HEK293 (cell line): Measurements from ENCODE around the gene LIME1.

Experiments used
- CTCF ChIA-PET: fragments of 350-600 bp; formaldehyde crosslinking; extraction: SDS; loops from one replicate; lab custom pipeline; 2021; ENCODE audit warnings: antibody characterized with exemption; lab: Yijun Ruan, JAX
- POLR2A ChIA-PET: fragments of 300-600 bp; formaldehyde crosslinking; extraction: SDS; loops from one replicate; lab custom pipeline; 2020; ENCODE audit warnings: antibody characterized with exemption, inconsistent platforms; lab: Yijun Ruan, JAX
- H3K27ac ChIP-seq: fragments of 200-500 bp; sonication (Bioruptor generic); 2 replicates; pipeline ENCODE4 v1.5.1; 2014; ENCODE audit warnings: low read depth, low read length, control low read depth, inconsistent platforms; ENCODE audit errors: extremely low read depth
- H3K36me3 ChIP-seq, 2 experiments: fragments of 200-500 bp in 1 of 2; sonication (Bioruptor generic) in 1 of 2; 1 replicate in 1 of 2; 2 replicates in 1 of 2; pipeline ENCODE4 v1.5.1; 2014 to 2017; ENCODE audit warnings: inconsistent platforms in 2 of 2, low read length in 2 of 2; ENCODE audit not compliant: control insufficient read depth in 2 of 2, insufficient read depth in 1 of 2
- H3K4me1 ChIP-seq: fragments of 200-500 bp; sonication (Bioruptor generic); 2 replicates; pipeline ENCODE4 v1.5.1; 2014; ENCODE audit warnings: mild to moderate bottlenecking, low read length, inconsistent platforms; ENCODE audit not compliant: control insufficient read depth, insufficient read depth
- H3K4me3 ChIP-seq: 2 replicates; pipeline ENCODE4 v1.5.1; 2011; ENCODE audit warnings: low read depth, mild to moderate bottlenecking, control low read depth, low read length, moderate library complexity
- H3K9me3 ChIP-seq: fragments of 200-500 bp; sonication (Bioruptor generic); 2 replicates; pipeline ENCODE4 v1.5.1; 2014; ENCODE audit warnings: low read depth, low read length, inconsistent platforms; ENCODE audit not compliant: control insufficient read depth, insufficient read depth
- GLIS2 ChIP-seq: fragments of 450-650 bp; formaldehyde crosslinking; IDR thresholded peaks from 2 replicates; pipeline ENCODE4 v1.5.1; 2016; ENCODE audit warnings: missing biosample characterization, missing genetic modification characterization
- SP3 ChIP-seq: fragments of 450-650 bp; formaldehyde crosslinking; IDR thresholded peaks from 2 replicates; pipeline ENCODE4 v1.5.1; 2016; ENCODE audit warnings: missing biosample characterization, missing genetic modification characterization
- ZBTB8A ChIP-seq: fragments of 450-650 bp; formaldehyde crosslinking; IDR thresholded peaks from 2 replicates; pipeline ENCODE4 v1.5.1; 2016; ENCODE audit warnings: missing biosample characterization, missing genetic modification characterization
- ZNF510 ChIP-seq: fragments of 450-650 bp; formaldehyde crosslinking; IDR thresholded peaks from 2 replicates; pipeline ENCODE4 v1.5.1; 2018; ENCODE audit warnings: mild to moderate bottlenecking, missing genetic modification characterization, missing biosample characterization; ENCODE audit not compliant: insufficient replicate concordance
- ZNF600 ChIP-seq: fragments of 450-650 bp; formaldehyde crosslinking; IDR thresholded peaks from 2 replicates; pipeline ENCODE4 v1.5.1; 2016; ENCODE audit warnings: missing biosample characterization, missing genetic modification characterization
- ZNF621 ChIP-seq: fragments of 450-650 bp; formaldehyde crosslinking; IDR thresholded peaks from 2 replicates; pipeline ENCODE4 v1.5.1; 2017; ENCODE audit warnings: missing biosample characterization, missing genetic modification characterization
- ZNF670 ChIP-seq: fragments of 450-650 bp; formaldehyde crosslinking; IDR thresholded peaks from 2 replicates; pipeline ENCODE4 v1.5.1; 2016; ENCODE audit warnings: missing biosample characterization, missing genetic modification characterization, low read depth
- ZNF707 ChIP-seq: fragments of 450-650 bp; formaldehyde crosslinking; IDR thresholded peaks from 2 replicates; pipeline ENCODE4 v1.5.1; 2016; ENCODE audit warnings: missing biosample characterization, missing genetic modification characterization
- ZXDB ChIP-seq: fragments of 450-650 bp; formaldehyde crosslinking; IDR thresholded peaks from 2 replicates; pipeline ENCODE4 v1.5.1; 2016; ENCODE audit warnings: missing biosample characterization, missing genetic modification characterization
- TF ChIP-seq, protein P1 (sequence below): fragments of 450-650 bp; formaldehyde crosslinking; IDR thresholded peaks from 2 replicates; pipeline ENCODE4 v1.5.1; 2016; ENCODE audit warnings: missing biosample characterization, missing genetic modification characterization

LIME1 gene

GRCh38 chr20:63734946-63735858 is 1.3 kb upstream of the LIME1 start:
- TF ChIP-seq ZXDB (tag by site-specific recombination) (no peak), ZNF670 (tag by site-specific recombination) (no peak), GLIS2 (tag by site-specific recombination) (peak; percentile 36; the same call in 1 of the 2 replicates)
- TF ChIP-seq, protein P1, sequence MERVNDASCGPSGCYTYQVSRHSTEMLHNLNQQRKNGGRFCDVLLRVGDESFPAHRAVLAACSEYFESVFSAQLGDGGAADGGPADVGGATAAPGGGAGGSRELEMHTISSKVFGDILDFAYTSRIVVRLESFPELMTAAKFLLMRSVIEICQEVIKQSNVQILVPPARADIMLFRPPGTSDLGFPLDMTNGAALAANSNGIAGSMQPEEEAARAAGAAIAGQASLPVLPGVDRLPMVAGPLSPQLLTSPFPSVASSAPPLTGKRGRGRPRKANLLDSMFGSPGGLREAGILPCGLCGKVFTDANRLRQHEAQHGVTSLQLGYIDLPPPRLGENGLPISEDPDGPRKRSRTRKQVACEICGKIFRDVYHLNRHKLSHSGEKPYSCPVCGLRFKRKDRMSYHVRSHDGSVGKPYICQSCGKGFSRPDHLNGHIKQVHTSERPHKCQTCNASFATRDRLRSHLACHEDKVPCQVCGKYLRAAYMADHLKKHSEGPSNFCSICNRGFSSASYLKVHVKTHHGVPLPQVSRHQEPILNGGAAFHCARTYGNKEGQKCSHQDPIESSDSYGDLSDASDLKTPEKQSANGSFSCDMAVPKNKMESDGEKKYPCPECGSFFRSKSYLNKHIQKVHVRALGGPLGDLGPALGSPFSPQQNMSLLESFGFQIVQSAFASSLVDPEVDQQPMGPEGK: no peak
- ChIA-PET POLR2A (interaction anchor here (2.4 kb wide), 1 partner anchor 27 kb away, joined by 11 read pairs; the partner anchor contains the start of genes ARFRP1 and ZGPAT), CTCF (no interaction called here)
- Histone ChIP-seq H3K9me3 (no peaks in the 10 kb centered on the region), H3K36me3 (peaks cover 0 to 64% of the 10 kb centered on the region in 2 experiments; a peak in 2 of 3 replicates), H3K27ac (no peak overlapping the region), H3K4me3 (no peak overlapping the region), H3K4me1 (no peaks in the 10 kb centered on the region; the same call in 1 of the 2 replicates)

GRCh38 chr20:63736893-63737694 is 630 bp downstream of the LIME1 start:
- Histone ChIP-seq H3K9me3 (no peaks in the 10 kb centered on the region), H3K4me1 (no peaks in the 10 kb centered on the region; the same call in 1 of the 2 replicates), H3K27ac (no peak overlapping the region), H3K36me3 (peaks cover 0 to 61% of the 10 kb centered on the region in 2 experiments; a peak in 2 of 3 replicates), H3K4me3 (no peak overlapping the region)
- TF ChIP-seq ZBTB8A (tag by site-specific recombination) (0 out of 2 replicates have a peak, but pooled peaks have one; percentile 24), SP3 (tag by site-specific recombination) (no peak), GLIS2 (tag by site-specific recombination) (peak; percentile 24), ZNF600 (peak; percentile 25; the same call in 1 of the 2 replicates), ZNF510 (tag by site-specific recombination) (no peak)
- TF ChIP-seq, protein P1: peak; percentile 23; the same call in 1 of the 2 replicates
- ChIA-PET POLR2A (interaction anchor here (0.6 to 2.4 kb wide), 4 partner anchors 8 to 128 kb away, joined by 3 to 11 read pairs (median 4); partner anchors contain the start of genes ARFRP1, TPD52L2 and ZGPAT), CTCF (interaction anchor here (0.6 kb wide), 1 partner anchor 26 kb away, joined by 4 read pairs; no protein-coding TSS in a partner anchor)

DNA sequence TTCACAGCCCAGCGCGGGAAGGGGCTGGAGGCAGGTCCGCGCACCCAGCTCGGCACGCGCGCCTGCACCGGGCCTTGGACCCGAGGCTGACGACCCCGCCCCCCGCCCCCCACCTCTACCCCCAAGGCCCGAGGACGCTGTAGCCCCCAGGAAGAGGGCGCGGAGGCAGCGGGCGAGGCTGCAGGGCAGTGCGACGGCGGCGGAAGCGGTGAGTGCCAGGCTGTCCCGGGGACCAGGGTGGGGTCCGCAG is 1.2 kb downstream of the LIME1 start:
- H3K4me1 ChIP-seq: no peaks in the 10 kb centered on the region; the same call in 1 of the 2 replicates
- CTCF ChIA-PET: no interaction called here
- no peak overlapping the region for H3K4me3 ChIP-seq
- H3K27ac ChIP-seq: no peak overlapping the region
- H3K36me3 ChIP-seq: peaks cover 0 to 61% of the 10 kb centered on the region in 2 experiments; a peak in 2 of 3 replicates
- TF ChIP-seq ZNF621 (no peak), ZNF707 (tag by site-specific recombination) (no peak)
- H3K9me3 ChIP-seq: no peaks in the 10 kb centered on the region
- POLR2A ChIA-PET: interaction anchor here (1.4 kb wide), 1 partner anchor 8 kb away, joined by 3 read pairs; no protein-coding TSS in a partner anchor
